ENCODE data around the gene CRNN.

CRNN gene

GRCh38 chr1:152413909-152414308, at the start of gene CRNN:
Gene CRNN (minus strand): TSS chr1:152414263. CDS start chr1:152412233, 2,030 bp downstream.
- DNase-seq (ENCODE audit: low spot score), result no peak

GRCh38 chr1:152462636-152463035, 48.6 kb upstream of the CRNN start:
- DNase-seq (ENCODE audit: low spot score), result no peak

- peak; percentile 33 for DNase-seq (ENCODE audit: low spot score)
Observed at GRCh38 chr1:152461544-152461943, 47.5 kb upstream of the CRNN start.

GRCh38 chr1:152460529-152460899, 46.5 kb upstream of the CRNN start:
- no peak for DNase-seq (ENCODE audit: low spot score)

- DNase-seq (ENCODE audit: low spot score), result peak; percentile 59
Observed at GRCh38 chr1:152459596-152460528, 45.8 kb upstream of the CRNN start.

- DNase-seq (ENCODE audit: low spot score), result peak; percentile 52
Observed at GRCh38 chr1:152458384-152459185, 44.5 kb upstream of the CRNN start.

- DNase-seq (ENCODE audit: low spot score), result no peak
Observed at GRCh38 chr1:152457561-152457960, 43.5 kb upstream of the CRNN start.

- no peak for DNase-seq (ENCODE audit: low spot score)
Observed at GRCh38 chr1:152457071-152457470, 43.0 kb upstream of the CRNN start.

GRCh38 chr1:152451254-152451653, 37.2 kb upstream of the CRNN start:
- DNase-seq (ENCODE audit: low spot score), result no peak

GRCh38 chr1:152449661-152450060, 35.6 kb upstream of the CRNN start:
- DNase-seq (ENCODE audit: low spot score), result no peak

GRCh38 chr1:152448496-152448895, 34.4 kb upstream of the CRNN start:
- no peak for DNase-seq (ENCODE audit: low spot score)

- DNase-seq (ENCODE audit: low spot score), result no peak
Observed at GRCh38 chr1:152448095-152448494, 34.0 kb upstream of the CRNN start.

- no peak for DNase-seq (ENCODE audit: low spot score)
Observed at GRCh38 chr1:152447484-152447883, 33.4 kb upstream of the CRNN start.

GRCh38 chr1:152444045-152444444, 30.0 kb upstream of the CRNN start:
- no peak for DNase-seq (ENCODE audit: low spot score)

- DNase-seq (ENCODE audit: low spot score), result no peak
Observed at GRCh38 chr1:152442765-152443164, 28.7 kb upstream of the CRNN start.

GRCh38 chr1:152442301-152442700, 28.2 kb upstream of the CRNN start:
- no peak for DNase-seq (ENCODE audit: low spot score)

- no peak for DNase-seq (ENCODE audit: low spot score)
Observed at GRCh38 chr1:152441756-152442155, 27.7 kb upstream of the CRNN start.

GRCh38 chr1:152440635-152441471, 26.8 kb upstream of the CRNN start:
- peak; percentile 84 for DNase-seq (ENCODE audit: low spot score)

GRCh38 chr1:152436593-152437496, 22.8 kb upstream of the CRNN start:
- DNase-seq (ENCODE audit: low spot score), result no peak

GRCh38 chr1:152427458-152427857, 13.4 kb upstream of the CRNN start:
- DNase-seq (ENCODE audit: low spot score), result no peak

- DNase-seq (ENCODE audit: low spot score), result no peak
Observed at GRCh38 chr1:152426731-152427130, 12.7 kb upstream of the CRNN start.
